ENCODE data around the gene CLEC16A.

Gene CLEC16A

GRCh38 chr16:10988879-10989278, 44.5 kb downstream of the CLEC16A start:
- in situ Hi-C loops (cut with HindIII; ENCODE audit: low sequenced_read_pairs): no loop called here
- no peak for TF ChIP-seq CTCF (IDR thresholded peaks at IDR 0.05; ENCODE audit: low read depth, low read length)
- no peak overlapping the region for H3K4me3 ChIP-seq (ENCODE audit: low read depth, low read length)
- DNase-seq (ENCODE audit: low read depth, low spot score): no peak

- TF ChIP-seq CTCF (IDR thresholded peaks at IDR 0.05; ENCODE audit: low read depth, low read length): no peak
- no peak for DNase-seq (ENCODE audit: low read depth, low spot score)
- H3K4me3 ChIP-seq (ENCODE audit: low read depth, low read length): no peak overlapping the region
- in situ Hi-C loops (cut with HindIII; ENCODE audit: low sequenced_read_pairs): no loop called here
Measured at GRCh38 chr16:10989559-10989958, 45.2 kb downstream of the CLEC16A start.

GRCh38 chr16:10990378-10990777, 46.0 kb downstream of the CLEC16A start:
- in situ Hi-C loops (cut with HindIII; ENCODE audit: low sequenced_read_pairs): no loop called here
- no peak for TF ChIP-seq CTCF (IDR thresholded peaks at IDR 0.05; ENCODE audit: low read depth, low read length)
- H3K4me3 ChIP-seq (ENCODE audit: low read depth, low read length): no peak overlapping the region
- no peak for DNase-seq (ENCODE audit: low read depth, low spot score)

GRCh38 chr16:10992112-10992511, 47.7 kb downstream of the CLEC16A start:
- TF ChIP-seq CTCF (IDR thresholded peaks at IDR 0.05; ENCODE audit: low read depth, low read length): no peak
- peak; percentile 88 for DNase-seq (ENCODE audit: low read depth, low spot score)
- in situ Hi-C loops (cut with HindIII; ENCODE audit: low sequenced_read_pairs): no loop called here
- H3K4me3 ChIP-seq (ENCODE audit: low read depth, low read length): no peak overlapping the region

- in situ Hi-C loops (cut with HindIII; ENCODE audit: low sequenced_read_pairs): no loop called here
- peak; percentile 84 for DNase-seq (ENCODE audit: low read depth, low spot score)
Measured at GRCh38 chr16:10992797-10993196, 48.4 kb downstream of the CLEC16A start.

GRCh38 chr16:10993649-10994048, 49.3 kb downstream of the CLEC16A start:
- no peak for DNase-seq (ENCODE audit: low read depth, low spot score)
- no peak for TF ChIP-seq CTCF (IDR thresholded peaks at IDR 0.05; ENCODE audit: low read depth, low read length)
- H3K4me3 ChIP-seq (ENCODE audit: low read depth, low read length): no peak overlapping the region
- in situ Hi-C loops (cut with HindIII; ENCODE audit: low sequenced_read_pairs): no loop called here

More at GRCh38 chr16:10992797-10993196, 48.4 kb downstream of the CLEC16A start:
- no peak overlapping the region for H3K4me3 ChIP-seq (ENCODE audit: low read depth, low read length)
- no peak for TF ChIP-seq CTCF (IDR thresholded peaks at IDR 0.05; ENCODE audit: low read depth, low read length)

- DNase-seq (ENCODE audit: low read depth, low spot score): no peak
- H3K4me3 ChIP-seq (ENCODE audit: low read depth, low read length): no peak overlapping the region
- in situ Hi-C loops (cut with HindIII; ENCODE audit: low sequenced_read_pairs): no loop called here
- no peak for TF ChIP-seq CTCF (IDR thresholded peaks at IDR 0.05; ENCODE audit: low read depth, low read length)
Measured at GRCh38 chr16:10994571-10994970, 50.2 kb downstream of the CLEC16A start.
